GM18499 (cell line): ENCODE measurements around the gene MDFIC.

ENCODE experiments used
- ATAC-seq: cut with Tn5 transposase; IDR thresholded peaks from one replicate; pipeline ENCODE4 v1.9.1; 2021; ENCODE audit warnings: moderate number of reproducible peaks; ENCODE audit not compliant: insufficient read depth, unreplicated experiment

The MDFIC gene

GRCh38 chr7:114986190-114987180 is 64.6 kb downstream of the MDFIC start:
- ATAC-seq = no peak

GRCh38 chr7:114988026-114988425 is 66.1 kb downstream of the MDFIC start:
- no peak for ATAC-seq

GRCh38 chr7:114988755-114989375 is 67.0 kb downstream of the MDFIC start:
- no peak for ATAC-seq

- ATAC-seq = no peak
These were observed 67.6 kb downstream of the MDFIC start for GRCh38 chr7:114989531-114989930.

GRCh38 chr7:114997487-114998404 is 75.9 kb downstream of the MDFIC start:
- no peak for ATAC-seq

- ATAC-seq = no peak
These were observed 82.2 kb downstream of the MDFIC start for GRCh38 chr7:115004121-115004520.

GRCh38 chr7:115005251-115005650 is 83.4 kb downstream of the MDFIC start:
- ATAC-seq = no peak

GRCh38 chr7:115005953-115006352 is 84.1 kb downstream of the MDFIC start:
- no peak for ATAC-seq

GRCh38 chr7:115007751-115008150 is 85.9 kb downstream of the MDFIC start:
- ATAC-seq = no peak

- ATAC-seq = no peak
These were observed 86.7 kb downstream of the MDFIC start for GRCh38 chr7:115008465-115009114.

GRCh38 chr7:115009139-115009538 is 87.2 kb downstream of the MDFIC start:
- ATAC-seq = no peak

GRCh38 chr7:115009736-115010440 is 88.0 kb downstream of the MDFIC start:
- ATAC-seq = no peak

GRCh38 chr7:115010441-115010820 is 88.5 kb downstream of the MDFIC start:
- ATAC-seq = no peak

- ATAC-seq = no peak
These were observed 92.0 kb downstream of the MDFIC start for GRCh38 chr7:115013886-115014285.

GRCh38 chr7:115014794-115015193 is 92.9 kb downstream of the MDFIC start:
- no peak for ATAC-seq

GRCh38 chr7:115015619-115016018 is 93.7 kb downstream of the MDFIC start:
- no peak for ATAC-seq

- no peak for ATAC-seq
These were observed 98.2 kb downstream of the MDFIC start for GRCh38 chr7:115019882-115020605.

GRCh38 chr7:115023219-115023618 is 101.3 kb downstream of the MDFIC start:
- no peak for ATAC-seq

- no peak for ATAC-seq
These were observed 102.4 kb downstream of the MDFIC start for GRCh38 chr7:115024276-115024675.
